Heart left ventricle (tissue), 13 donors: ENCODE measurements around the gene LCP1.

Experiments
- CTCF ChIP-seq, 12 donors: fragments of 200-600 bp; sonication (generic) in 4 of 12; IDR thresholded peaks; one replicate each; pipeline versions ENCODE4 v1.5.0 to v1.8.0; 2018 to 2022; ENCODE audit warnings: antibody characterized with exemption in 12 of 12, mild to moderate bottlenecking in 5 of 12
- POLR2A ChIP-seq, 2 donors: fragments of 450-650 bp; IDR thresholded peaks; one replicate each; pipeline ENCODE4 v1.6.1; 2017; ENCODE audit warnings: antibody characterized with exemption in 2 of 2, mild to moderate bottlenecking in 2 of 2, moderate library complexity in 2 of 2
- donor health status: ischemic (EF 13 %, LVEDD 7.1; RV severe dilation, severe dysfunction).
- donor health status: DM: no; HTN: yes; CAD: no.
- donor health status: DM: no; HTN: no; CAD: no.
- donor health status: ischemic (EF 25% LVEDD 6.9; RV normal size, moderate dysfunction).
- donor health status: ischemic (EF 25% LVEDD 5.7; RV mildly dilated, moderate dysfunction).
- donor health status: ischemic (EF 35%, LVEDD 5.7; RV mildly dilated, moderate dysfunction).
- donor health status: nonischemic (EF 11% LVEDD 7.7; RV severe dilation, severe dysfunction).
- donor health status: DM: yes; HTN: yes; CAD: no.
- donor health status: PGD.
- donor health status: ischemic (EF 29% LVEDD 5.4; RV normal size, mild dysfunction).
- donor health status: nonischemic (EF 23%, LVEDD 6.1; RV moderate dilation, normal function).

DNA sequence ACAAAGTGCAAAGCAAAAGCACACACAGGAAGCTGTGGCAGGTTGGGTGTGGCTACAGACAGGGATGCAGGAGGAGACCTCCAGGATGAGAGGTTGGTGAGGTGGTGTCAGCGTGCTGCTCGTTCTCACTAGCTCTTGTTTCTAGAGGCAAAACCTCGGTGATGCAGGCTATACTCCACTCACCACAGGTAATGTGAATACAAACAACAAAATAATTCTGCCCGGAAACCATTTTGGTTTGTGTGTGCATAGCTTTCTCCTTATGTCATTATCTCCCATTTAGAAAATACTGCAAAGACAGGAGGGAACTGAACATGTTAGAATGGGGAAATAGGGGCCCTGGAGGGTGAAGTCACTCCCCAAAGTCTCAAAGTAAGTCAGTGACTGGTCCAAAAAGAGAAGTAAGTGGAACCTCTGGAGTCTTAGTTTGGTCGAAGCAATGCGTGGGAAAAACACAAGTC is 9.4 kb downstream of the LCP1 start:
- TF ChIP-seq CTCF (IDR thresholded peaks at IDR 0.05), result no peak
- TF ChIP-seq POLR2A (IDR thresholded peaks at IDR 0.05), result no peak
